Stimulated activated CD8-positive, alpha-beta memory T cell treated with anti-CD3 and anti-CD28 coated beads, Interleukin-15, amount 100 ng/mL, for 1 hour (primary cell): ENCODE data around the gene MIB2.

Experiments
- DNase-seq: peaks from one replicate; pipeline ENCODE4 v3.0.0-alpha.2; 2020; ENCODE audit warnings: low read depth

MIB2 gene

GRCh38 chr1:1598051-1598719 lies 17.1 kb upstream of the MIB2 start:
- DNase-seq = no peak

GRCh38 chr1:1598720-1599029 lies 16.6 kb upstream of the MIB2 start:
- DNase-seq = no peak

GRCh38 chr1:1599030-1599934 lies 16.0 kb upstream of the MIB2 start:
- no peak for DNase-seq

- no peak for DNase-seq
These were observed 15.1 kb upstream of the MIB2 start, which contains the start of gene FNDC10 for GRCh38 chr1:1599935-1600860. FNDC10 (minus strand) TSS chr1:1600135; CDS start chr1:1600015, 120 bp downstream.

GRCh38 chr1:1600861-1601563 lies 14.3 kb upstream of the MIB2 start:
- DNase-seq = no peak

- DNase-seq = no peak
These were observed 13.6 kb upstream of the MIB2 start for GRCh38 chr1:1601564-1602303.

- no peak for DNase-seq
These were observed 12.9 kb upstream of the MIB2 start for GRCh38 chr1:1602304-1602967.

GRCh38 chr1:1602968-1603506 lies 12.3 kb upstream of the MIB2 start:
- no peak for DNase-seq

- no peak for DNase-seq
These were observed 11.5 kb upstream of the MIB2 start for GRCh38 chr1:1603671-1604373.

GRCh38 chr1:1604374-1605033 lies 10.8 kb upstream of the MIB2 start:
- no peak for DNase-seq

- DNase-seq = no peak
These were observed 10.2 kb upstream of the MIB2 start for GRCh38 chr1:1605034-1605591.

- no peak for DNase-seq
These were observed 9.6 kb upstream of the MIB2 start for GRCh38 chr1:1605724-1606123.

GRCh38 chr1:1606232-1606631 lies 9.1 kb upstream of the MIB2 start:
- DNase-seq = no peak

- no peak for DNase-seq
These were observed 5.3 kb upstream of the MIB2 start for GRCh38 chr1:1609822-1610485.

- no peak for DNase-seq
These were observed 4.5 kb upstream of the MIB2 start for GRCh38 chr1:1610796-1611195.

- DNase-seq = no peak
These were observed 3.2 kb upstream of the MIB2 start for GRCh38 chr1:1612104-1612400.

- DNase-seq = no peak
These were observed 1.7 kb upstream of the MIB2 start for GRCh38 chr1:1613509-1614082.
